Islet of Langerhans (tissue), 1 donor: ENCODE data around the gene SEC14L3.
A peak's percentile ranks its signal among the peaks of the same experiment; 100 is the strongest.

Experiments used
- FAIRE-seq: peaks from one replicate; lab custom pipeline; 2011; peaks lifted over from hg19 to GRCh38; lab: Jason Lieb, UNC

The SEC14L3 gene

DNA sequence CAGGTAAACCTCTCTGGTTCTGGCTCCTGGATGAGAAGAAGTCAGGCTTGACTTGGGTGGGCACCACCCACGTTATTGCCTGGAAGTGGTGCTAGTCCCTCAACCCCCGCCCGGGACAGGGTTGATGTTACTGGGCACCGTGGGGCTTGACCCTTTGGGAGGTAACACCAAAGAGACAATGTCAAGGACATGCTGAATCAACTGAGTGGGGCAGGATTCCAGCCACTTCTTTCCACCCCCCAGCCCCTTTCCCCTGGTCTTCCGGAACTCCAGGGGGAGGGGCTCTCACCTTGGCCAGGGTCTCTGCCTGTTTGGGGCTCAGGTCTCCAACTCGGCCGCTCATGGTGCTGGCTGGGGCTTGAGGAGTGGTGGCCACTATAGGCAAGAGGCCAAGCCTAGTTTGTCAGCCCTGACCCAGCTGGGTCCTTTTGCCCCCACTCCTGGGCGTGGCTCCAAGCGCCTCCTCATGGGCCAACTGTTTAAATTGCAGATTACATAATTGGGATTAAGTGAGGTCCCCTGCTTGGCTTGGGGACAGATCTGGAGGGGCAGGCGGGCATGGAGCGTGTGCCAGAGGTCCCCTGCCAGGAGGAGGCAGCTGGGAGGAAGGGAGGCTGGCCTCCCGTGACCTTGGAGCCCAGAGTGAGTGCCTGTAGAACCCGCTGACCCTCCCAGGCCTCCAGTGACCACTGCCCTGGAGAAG lies at the start of gene SEC14L3:
Gene SEC14L3, minus strand, starts transcription at position 402 of the 703 bp plus-strand sequence. Its CDS starts 59 bp downstream, at position 343.
- FAIRE-seq: no peak

DNA sequence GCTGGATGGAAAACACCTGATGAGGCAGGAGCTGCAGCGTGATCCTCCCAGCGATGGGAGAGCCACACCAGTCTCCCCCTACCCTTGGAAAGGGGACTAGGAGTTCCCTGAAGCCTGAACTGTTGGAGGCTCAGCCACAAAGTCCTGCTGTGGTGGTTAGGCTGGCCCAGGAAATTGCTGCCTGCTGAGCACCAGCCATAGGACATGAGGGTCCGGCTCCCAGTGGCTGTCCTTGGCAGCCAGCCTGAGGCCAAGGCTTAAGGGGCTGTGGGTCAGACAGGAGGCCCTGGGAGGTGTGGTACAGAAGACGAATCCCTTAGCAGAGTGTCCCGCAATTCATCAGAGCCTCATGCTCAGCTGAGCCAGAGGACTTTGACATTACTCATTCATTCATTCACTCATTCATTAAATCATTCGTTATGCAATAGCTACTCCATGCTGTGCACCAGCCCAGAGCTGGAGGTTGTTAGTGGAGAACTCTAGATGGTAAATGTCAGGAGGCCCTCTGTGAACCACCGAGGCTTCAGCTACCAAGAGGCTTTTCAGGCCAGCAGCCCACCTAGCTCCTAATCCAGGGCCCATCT lies 48.1 kb upstream of the SEC14L3 start:
- FAIRE-seq: no peak

DNA sequence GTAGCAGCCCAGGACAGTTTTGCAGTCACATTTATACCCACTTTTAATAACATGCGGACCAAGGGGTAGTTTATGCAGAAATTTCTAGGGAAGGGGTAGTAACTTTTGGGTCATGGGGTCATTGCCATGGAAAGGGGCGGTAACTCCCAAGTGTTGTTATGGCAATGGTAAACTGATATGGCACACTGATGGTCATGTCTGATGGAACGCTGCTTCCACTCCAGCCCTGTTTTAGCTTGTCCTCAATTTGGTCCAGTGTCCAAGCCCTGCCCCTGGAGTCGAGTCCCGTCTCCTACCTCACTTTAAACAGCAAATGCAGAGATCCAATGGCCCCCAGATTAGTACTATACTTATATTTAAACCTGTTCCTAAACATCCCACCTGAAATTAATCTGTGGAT lies 44.9 kb upstream of the SEC14L3 start:
- no peak for FAIRE-seq

DNA sequence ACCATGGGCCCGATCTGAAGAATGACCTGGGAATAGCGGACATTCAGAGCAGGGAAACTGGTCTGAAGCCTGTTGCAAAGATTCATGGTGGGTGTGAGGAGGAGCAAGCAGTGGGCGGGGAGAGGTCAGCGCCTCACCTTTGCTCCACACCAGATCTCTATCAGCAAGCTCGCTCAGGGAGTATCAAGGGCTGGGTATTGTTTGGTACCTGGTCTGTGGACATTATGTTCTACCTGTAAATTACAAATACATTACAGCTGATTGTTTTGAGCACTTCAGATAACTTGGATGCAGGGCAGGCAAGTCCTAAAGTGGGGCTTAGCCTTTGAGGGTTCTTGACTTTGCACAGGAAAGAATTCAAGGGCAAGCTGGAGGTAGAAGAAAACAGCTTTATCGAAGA lies 44.5 kb upstream of the SEC14L3 start:
- FAIRE-seq: no peak

DNA sequence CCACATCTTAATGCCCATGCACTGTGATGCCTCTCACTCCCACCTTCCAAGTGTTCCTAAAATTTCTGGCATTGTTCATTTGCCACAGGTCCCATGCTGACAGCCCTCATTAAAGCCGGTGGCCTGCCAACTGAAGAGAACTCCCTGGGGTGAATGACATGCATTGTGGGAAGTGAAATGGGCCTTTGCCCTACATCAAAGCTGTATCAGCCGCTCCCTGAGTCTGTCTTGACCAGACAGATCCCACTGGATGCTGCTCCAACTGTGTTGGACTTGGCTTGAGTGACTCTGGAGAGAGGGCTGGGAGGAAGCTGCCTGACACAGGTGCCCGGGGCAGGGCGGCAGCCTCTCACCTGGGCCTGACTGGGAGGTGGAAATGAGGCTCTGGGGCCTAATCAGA lies 42.4 kb upstream of the SEC14L3 start:
- no peak for FAIRE-seq

DNA sequence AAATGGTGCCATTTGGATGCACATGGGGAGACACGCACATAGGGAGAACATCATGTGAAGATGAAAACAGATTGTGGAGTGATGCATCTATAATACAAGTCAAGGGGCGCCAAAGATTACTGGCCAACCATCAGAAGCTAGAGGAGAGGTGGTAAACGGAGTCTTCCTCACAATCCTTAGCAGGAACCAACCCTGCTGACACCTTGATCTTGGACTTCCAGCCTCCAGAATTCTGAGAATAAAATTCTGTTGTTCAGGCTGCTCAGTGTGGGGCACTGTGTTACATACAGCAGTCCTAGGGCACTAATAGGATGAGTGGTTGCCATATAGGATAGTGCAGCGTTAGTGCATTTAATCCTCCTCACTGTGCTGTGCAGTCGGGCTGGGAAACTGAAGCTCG lies 41.6 kb upstream of the SEC14L3 start:
- FAIRE-seq: no peak

DNA sequence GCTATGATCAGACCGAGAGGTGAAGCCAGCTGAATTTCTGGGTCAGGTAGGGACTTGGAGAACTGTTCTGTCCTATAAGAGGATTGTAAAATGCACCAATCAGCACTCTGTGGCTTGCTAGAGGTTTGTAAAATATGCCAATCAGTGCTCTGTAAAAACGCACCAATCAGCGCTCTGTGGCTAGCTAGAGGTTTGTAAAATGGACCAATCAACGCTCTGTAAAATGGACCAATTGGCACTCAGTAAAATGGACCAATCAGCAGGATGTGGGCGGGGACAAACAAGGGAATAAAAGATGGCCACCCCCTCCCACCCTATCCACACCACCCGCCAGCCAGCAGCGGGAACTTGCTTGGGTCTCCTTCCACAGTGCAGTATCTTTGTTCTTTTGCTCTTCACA lies 40.1 kb upstream of the SEC14L3 start:
- no peak for FAIRE-seq

DNA sequence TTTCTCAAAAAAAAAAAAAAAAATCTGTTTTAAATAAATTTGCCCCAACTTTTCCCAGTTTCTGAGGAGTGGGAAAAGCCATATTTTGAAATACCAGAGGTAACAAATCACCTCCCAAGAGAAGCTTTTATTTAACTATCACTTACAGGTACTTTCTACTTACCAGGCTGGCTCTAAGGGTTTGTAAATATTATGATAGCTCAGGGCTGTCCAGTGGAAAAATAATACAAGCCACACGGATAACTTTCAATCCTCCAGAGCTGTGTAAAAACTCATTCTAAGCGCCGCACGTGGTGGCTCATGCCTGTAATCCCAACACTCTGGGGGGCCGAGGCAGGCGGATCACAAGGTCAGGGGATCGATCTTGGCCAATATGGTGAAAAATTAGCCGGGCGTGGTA lies 39.3 kb upstream of the SEC14L3 start:
- FAIRE-seq: no peak

DNA sequence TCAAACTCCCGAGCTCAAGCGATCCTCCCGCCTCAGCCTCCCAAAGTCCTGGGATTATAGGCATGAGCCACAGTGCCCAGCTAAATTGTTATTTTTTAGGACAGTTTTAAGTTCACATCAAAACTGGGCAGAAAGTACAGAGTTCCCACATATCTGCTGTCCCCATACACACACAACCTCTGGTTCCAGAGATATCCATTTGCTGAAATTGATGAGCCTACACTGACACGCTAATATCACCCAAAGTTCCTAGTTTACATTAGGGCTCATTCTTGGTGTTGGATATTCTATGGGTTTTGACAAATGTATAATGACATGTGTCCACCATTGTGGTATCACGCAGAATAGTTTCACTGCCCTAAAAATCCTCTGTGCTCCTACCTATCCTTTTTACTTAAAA lies 36.4 kb upstream of the SEC14L3 start:
- FAIRE-seq: no peak

DNA sequence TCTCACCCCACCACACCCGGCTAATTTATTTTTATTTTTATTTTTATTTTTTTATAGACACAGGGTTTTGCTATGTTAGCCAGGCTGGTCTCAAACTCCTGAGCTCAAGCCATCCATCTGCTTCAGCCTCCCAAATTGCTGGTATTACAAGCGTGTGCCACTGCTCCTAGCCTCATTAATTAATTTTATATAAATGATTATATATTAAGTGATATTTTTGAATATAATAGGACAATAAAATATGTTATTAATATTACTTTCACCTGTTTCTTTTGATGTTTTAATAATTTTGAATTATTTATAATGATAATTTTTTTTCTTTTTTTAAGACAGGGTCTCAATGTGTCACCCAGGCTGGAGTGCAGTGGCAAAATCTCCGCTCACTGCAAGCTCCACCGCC lies 35.9 kb upstream of the SEC14L3 start:
- FAIRE-seq: peak; percentile 9

DNA sequence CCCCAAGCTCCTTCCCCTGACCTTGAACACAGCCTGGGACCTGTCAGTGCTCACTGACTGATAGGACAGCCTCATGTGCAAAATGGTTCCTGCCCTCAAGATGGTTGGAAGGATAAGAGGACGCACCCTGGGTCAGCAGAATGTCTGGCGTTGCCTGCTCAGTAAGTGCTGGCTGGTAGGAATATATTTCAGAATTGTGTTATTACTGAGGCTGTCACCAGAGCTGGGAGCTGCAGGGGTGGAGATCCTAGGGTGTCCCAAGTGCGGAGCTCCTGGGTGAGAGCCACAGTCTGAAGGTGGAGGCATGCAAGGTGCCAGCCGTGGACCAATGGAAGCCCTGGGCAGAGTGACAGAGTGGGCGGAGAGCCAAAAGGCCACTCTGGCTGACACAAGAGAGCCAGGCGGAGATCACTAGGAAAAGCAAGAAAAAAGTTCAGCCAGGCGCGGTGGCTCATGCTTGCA lies 34.7 kb upstream of the SEC14L3 start:
- no peak for FAIRE-seq

DNA sequence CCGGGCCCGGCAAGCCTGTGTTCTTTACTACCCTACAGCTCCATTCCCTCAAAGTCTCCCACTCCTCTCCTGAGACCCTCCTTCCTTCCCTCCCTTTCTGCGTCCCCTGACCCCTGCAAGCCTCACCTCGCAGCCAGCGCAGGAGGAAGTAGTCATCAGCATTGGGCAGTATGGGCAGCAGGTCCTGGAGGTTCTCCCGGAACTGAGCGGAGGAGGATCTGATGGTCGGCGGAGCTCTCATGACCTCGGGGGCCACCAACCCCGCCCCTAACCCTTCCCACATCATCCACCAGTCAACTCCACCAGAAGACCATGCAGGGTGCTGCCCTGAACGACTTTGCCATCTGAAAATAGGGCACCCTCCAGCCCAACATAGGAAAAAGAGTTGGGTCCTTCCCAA lies 31.7 kb upstream of the SEC14L3 start:
- no peak for FAIRE-seq

DNA sequence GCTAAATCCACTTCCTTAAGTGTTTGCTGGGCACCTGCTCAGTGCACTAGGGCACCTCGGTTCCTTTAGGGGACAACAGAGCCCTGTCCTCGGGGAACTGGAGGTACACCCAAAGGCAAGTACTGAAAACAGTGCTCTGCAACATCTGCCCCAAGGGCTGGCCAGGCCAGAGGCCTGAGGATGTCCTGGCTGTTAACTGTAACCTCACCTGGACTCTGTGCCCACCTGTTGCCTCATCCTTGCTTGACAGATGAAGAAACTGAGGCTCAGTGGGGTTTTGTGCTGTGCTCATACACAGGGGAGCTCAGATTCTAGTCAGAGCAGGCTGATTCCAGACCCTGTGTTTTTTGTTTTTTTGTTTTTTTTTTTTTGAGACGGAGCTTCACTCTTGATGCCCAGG lies 31.1 kb upstream of the SEC14L3 start:
- no peak for FAIRE-seq

DNA sequence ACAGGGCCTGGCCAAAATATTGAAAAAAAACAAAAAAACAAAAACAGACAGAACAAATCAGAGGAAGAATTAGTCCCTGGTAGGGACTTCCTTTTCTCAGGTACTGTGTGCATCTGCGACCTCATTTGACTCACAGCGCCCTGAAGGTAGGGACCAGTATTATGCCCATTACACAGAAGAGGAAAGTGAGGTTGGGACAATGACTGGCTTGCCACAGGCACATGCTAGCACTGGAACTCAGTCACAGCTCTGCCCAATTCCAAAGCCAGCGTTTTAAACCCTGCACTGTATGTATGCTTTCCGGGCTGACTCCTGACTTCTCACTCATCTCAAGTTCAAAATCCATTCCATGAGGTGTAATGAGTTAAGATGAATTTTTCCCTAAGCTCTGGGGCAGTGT lies 30.3 kb upstream of the SEC14L3 start:
- no peak for FAIRE-seq

DNA sequence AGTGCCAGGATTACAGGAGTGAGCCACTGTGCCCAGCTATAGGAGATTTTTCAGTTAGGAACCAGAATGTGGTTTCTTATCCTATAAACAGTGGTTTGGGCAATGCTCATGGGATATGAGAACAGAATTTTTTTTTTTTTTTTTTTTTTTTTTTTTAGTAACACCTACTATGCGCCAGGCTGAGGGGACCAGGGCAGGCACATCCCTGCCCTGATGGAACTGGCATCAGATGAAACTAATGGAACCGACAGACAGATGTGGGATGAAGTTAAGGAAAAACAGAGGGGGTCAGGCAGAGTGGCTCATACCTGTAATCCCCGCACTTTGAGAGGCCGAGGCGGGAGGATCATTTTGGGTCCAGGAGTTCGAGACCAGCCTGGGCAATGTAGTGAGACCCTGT lies 28.8 kb upstream of the SEC14L3 start:
- no peak for FAIRE-seq

DNA sequence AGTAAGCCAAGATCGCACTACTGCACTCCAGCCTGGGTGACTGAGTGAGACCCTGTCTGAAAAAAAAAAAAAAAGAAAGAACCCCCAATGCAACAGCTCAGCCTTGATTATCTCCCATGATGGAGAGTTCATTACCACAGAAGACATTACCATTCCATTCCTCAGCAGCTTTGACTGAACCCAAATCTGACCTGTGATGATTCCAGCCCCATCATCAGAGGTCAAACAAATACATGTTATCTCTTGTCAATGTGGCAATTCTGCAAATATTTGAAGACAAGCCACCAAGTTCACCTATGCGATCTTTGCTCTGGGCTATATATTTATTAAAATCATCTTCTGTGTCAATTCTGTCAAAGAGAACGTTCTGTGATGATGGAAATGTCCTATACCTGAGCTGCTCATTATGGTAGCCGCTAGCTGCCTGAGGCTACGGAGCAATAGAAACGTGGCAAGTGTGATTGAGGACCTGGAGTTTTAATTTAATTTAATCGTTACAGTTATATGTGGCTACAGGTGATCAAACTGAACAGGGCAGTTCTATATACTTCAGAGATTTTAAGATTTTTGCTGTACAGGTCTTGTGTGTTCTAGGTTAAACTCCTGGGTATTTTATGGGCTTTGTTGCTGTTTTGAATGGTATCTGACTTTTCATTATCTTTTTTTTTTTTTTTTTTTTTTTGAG lies 25.8 kb upstream of the SEC14L3 start:
- FAIRE-seq: no peak

DNA sequence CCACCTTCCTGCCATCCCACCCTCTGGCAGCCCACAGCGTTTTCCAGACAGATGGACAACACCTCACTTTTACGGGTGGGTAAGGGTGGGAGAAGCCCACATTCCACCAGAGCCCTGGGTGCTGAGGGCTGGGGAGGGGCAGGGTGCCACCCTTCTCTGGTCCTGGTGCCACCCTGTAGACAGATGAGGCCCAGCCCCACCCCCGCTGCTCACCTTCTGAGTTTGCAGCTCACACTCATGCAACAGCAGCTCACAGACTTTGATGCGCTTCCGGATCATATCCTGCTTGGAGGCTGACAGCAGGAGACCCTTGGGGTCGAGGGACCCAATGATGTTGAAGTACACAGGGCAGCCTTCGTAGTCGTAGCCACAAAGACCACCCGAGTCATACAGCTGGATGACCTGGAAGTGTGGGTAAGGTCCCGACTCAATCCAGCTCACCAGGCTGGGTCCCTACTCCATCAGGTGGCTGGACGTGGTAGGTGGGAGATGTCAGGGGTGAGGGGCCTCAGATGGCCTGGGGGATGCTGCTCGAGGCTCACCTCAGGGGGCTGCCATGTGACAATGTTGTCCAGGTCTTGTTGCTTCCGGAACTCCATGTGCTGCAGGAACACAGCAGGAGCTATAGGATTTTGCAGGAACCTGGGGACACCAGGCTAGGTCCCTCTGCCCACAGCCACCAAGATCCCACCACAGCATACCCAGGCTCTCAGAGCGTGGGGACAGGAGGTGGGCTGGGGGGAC lies 23.4 kb upstream of the SEC14L3 start:
- FAIRE-seq: no peak

DNA sequence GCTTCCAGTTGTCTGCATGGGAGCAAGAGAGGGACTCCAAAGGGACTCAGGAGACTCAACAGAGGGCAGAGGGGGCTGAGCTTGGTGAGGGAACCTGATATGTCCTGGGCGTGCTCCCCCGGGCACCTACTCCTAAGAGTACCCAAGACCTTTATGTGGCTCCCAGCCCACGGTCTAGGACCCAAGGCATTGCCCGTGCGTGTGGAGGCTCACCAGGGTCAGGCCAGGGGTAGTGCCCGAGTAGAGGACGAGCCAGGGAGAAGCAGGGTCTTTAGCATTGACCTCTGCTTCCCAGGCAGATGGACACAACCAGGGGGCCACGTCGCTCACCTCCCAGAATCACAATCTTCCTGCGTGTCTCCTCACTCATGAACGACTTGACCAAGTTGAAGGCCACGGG lies 20.3 kb upstream of the SEC14L3 start:
- FAIRE-seq: no peak

DNA sequence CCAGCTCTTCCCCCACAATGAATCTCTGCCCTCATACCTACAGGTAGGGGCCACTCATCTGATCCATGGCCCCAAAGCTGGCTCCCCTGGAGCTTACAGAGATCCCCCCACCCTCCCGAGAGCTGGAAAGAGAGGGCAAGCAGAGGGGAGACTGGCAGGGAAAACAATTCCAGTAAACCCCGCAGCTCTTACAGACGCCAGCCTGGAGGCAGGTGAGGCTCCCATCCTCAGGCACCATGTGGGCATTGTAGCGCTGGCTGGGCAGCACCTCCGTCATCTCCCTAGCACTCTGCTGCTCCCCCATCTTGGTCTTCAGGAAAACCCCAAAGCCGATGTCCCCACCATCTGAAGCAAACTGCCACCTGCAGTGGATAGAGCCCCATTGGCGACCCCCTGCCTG lies 19.6 kb upstream of the SEC14L3 start:
- FAIRE-seq: no peak

DNA sequence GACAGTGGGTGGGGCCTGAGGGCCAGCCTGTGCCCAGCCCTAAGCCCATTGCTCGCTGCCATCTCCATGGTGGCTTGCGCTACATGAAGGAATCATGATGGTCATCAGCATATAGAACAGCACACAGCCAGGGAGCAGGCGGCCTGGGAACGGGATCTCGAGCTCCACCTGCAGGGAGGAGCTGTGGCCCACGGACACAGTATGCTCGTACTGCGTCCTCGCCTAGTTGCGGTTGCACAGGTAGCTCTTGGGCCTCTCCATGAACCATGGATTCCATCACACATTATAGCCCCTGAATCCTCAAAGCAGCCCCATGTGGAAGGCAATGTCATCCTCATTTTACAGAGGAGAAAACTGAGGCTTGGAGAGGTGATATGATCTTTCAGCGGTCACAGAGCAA lies 18.6 kb upstream of the SEC14L3 start:
- FAIRE-seq: no peak

DNA sequence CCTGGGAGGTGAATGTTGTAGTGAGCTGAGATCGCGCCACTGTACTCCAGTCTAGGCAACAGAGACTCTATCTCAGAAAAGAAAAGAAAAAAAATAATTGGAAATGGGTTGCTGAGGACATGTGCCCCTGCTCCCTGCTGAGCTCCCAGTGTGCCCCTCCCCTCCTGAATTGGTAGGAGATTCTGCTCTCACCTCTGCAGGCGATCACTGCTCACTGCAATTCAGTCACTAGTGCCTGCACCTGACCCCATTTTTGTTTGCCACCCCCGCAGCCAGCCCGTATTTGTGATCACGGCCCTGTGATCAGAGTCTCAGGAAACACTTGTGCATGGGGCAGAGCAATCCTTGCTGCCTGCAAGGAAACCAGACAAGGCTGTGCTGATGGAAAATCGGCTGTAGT lies 16.3 kb upstream of the SEC14L3 start:
- FAIRE-seq: no peak

DNA sequence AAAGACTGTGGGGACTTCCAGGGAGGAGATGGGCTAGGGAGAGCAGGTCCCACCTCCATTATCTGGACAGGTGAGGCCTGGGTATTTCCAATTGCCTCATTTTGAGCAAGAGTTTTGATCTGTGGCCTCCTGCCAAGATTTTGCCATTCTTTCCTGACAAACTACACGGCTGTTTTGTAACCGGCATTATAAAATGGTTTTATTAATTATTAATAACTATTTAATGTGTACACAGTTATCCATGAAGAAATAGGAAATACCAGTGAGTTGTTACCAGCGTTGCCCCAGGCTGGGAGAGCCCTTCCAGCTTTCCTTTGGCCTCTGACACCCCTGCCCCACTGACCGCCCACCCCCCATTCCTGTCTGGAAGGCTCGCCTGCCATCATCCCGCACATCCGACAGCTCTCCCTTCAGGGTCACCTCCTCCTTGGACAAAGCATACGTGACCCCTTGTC lies 14.9 kb upstream of the SEC14L3 start:
- no peak for FAIRE-seq

DNA sequence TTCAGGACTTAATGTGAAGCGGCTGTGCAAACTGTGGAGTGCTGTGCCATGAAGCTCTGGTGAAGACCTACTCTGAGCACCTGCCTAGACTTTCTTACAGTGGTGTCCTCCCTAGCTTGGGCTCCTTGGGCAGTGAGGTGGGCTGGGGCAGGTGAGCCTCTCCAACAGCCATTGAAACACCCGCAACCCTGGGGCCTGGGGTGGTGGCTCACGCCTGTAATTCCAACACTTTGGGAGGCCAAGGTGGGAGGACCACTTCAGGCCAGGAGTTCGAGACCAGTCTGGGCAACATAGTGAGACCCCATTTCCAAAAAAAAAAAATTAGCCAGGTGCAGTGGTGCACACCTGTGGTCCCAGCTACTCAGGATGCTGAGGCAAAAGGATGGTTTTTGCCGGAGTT lies 14.3 kb upstream of the SEC14L3 start:
- no peak for FAIRE-seq
